ENCODE results near the gene HSPB8.

Gene HSPB8

GRCh38 chr12:119178544-119179334 lies at the start of gene HSPB8:
Gene HSPB8 (plus strand): TSS chr12:119178931. CDS start chr12:119179313, 382 bp downstream.
- DNase-seq = peak; percentile 8

GRCh38 chr12:119129827-119130434 lies 48.8 kb upstream of the HSPB8 start:
- DNase-seq = no peak

- no peak for DNase-seq
Measured at GRCh38 chr12:119130523-119130922, 48.2 kb upstream of the HSPB8 start.

- no peak for DNase-seq
Measured at GRCh38 chr12:119134284-119135072, 44.3 kb upstream of the HSPB8 start.

- no peak for DNase-seq
Measured at GRCh38 chr12:119136811-119137410, 41.8 kb upstream of the HSPB8 start.

GRCh38 chr12:119139448-119139847 lies 39.3 kb upstream of the HSPB8 start:
- DNase-seq = no peak

- DNase-seq = no peak
Measured at GRCh38 chr12:119145367-119145766, 33.4 kb upstream of the HSPB8 start.

- DNase-seq = no peak
Measured at GRCh38 chr12:119147847-119148448, 30.8 kb upstream of the HSPB8 start.

GRCh38 chr12:119149270-119149669 lies 29.5 kb upstream of the HSPB8 start:
- no peak for DNase-seq

GRCh38 chr12:119151445-119152026 lies 27.2 kb upstream of the HSPB8 start:
- no peak for DNase-seq

- no peak for DNase-seq
Measured at GRCh38 chr12:119153477-119154434, 25.0 kb upstream of the HSPB8 start.

- no peak for DNase-seq
Measured at GRCh38 chr12:119154435-119154818, 24.3 kb upstream of the HSPB8 start.

GRCh38 chr12:119156401-119157044 lies 22.2 kb upstream of the HSPB8 start:
- no peak for DNase-seq

GRCh38 chr12:119157528-119157927 lies 21.2 kb upstream of the HSPB8 start:
- no peak for DNase-seq

- no peak for DNase-seq
Measured at GRCh38 chr12:119157978-119158377, 20.8 kb upstream of the HSPB8 start.

GRCh38 chr12:119158402-119158801 lies 20.3 kb upstream of the HSPB8 start:
- no peak for DNase-seq

- DNase-seq = no peak
Measured at GRCh38 chr12:119159844-119160243, 18.9 kb upstream of the HSPB8 start.

- DNase-seq = no peak
Measured at GRCh38 chr12:119167902-119168301, 10.8 kb upstream of the HSPB8 start.

GRCh38 chr12:119168721-119169120 lies 10.0 kb upstream of the HSPB8 start:
- no peak for DNase-seq

GRCh38 chr12:119169150-119169549 lies 9.6 kb upstream of the HSPB8 start:
- no peak for DNase-seq

GRCh38 chr12:119171291-119171690 lies 7.4 kb upstream of the HSPB8 start:
- no peak for DNase-seq

Data from NCI-H1092 treated with DMSO at 0.1 percent for 48 hours (cell line).